T-cell (primary cell): ENCODE results near the gene BOC. TPM values are rescaled to one million over a fixed set of nuclear protein-coding genes. Genes with fewer than 3 reads are reported as not detected.

Experiments used
- ATAC-seq, 4 experiments: fragments of 200-7000 bp in 3 of 4; fragments of 150-1000 bp in 1 of 4; cut with Tn5 transposase; replicated peaks in 1 of 4; 1 replicate in 3 of 4; 2 replicates in 1 of 4; pipeline ENCODE4 v1.10.0; 2021; ENCODE audit warnings: moderate library complexity in 3 of 4, mild to moderate bottlenecking in 2 of 4, moderate number of reproducible peaks in 1 of 4
- CTCF ChIA-PET, 2 donors: fragments of 300-600 bp; sonication (Branson Sonifier 250); formaldehyde crosslinking; loops; one replicate each; lab custom pipeline; 2022; ENCODE audit warnings: antibody characterized with exemption in 2 of 2; lab: Charles Lee
- POLR2A ChIA-PET, 2 donors: fragments of 300-600 bp; sonication (Branson Sonifier 250); formaldehyde crosslinking; loops; one replicate each; lab custom pipeline; 2022; ENCODE audit warnings: antibody characterized with exemption in 2 of 2; lab: Charles Lee
- DNase-seq, 35 experiments: peaks; one replicate each; pipeline versions ENCODE4 v3.0.0 to v3.0.0-alpha.2; 2013 to 2023
- H3K27ac ChIP-seq: one replicate; pipeline ENCODE4 v1.5.1; 2013; ENCODE audit warnings: low read length
- H3K27me3 ChIP-seq, 2 experiments: replicated peaks in 1 of 2; 1 replicate in 1 of 2; 2 replicates in 1 of 2; pipeline versions ENCODE4 v1.6.1 to v1.7.0; 2013; ENCODE audit warnings: low read length in 1 of 2, mixed read lengths in 1 of 2; ENCODE audit not compliant: control insufficient read depth in 2 of 2, insufficient read depth in 2 of 2; ENCODE audit errors: extremely low read depth in 1 of 2
- H3K36me3 ChIP-seq, 2 donors: 1 replicate in 1 of 2; 2 replicates in 1 of 2; pipeline versions ENCODE4 v1.6.1 to v1.7.0; 2013; ENCODE audit warnings: low read length in 1 of 2; ENCODE audit not compliant: control insufficient read depth in 2 of 2, insufficient read depth in 1 of 2; ENCODE audit errors: extremely low read depth in 1 of 2
- H3K4me1 ChIP-seq, 2 experiments: 1 replicate in 1 of 2; 2 replicates in 1 of 2; pipeline versions ENCODE4 v1.6.1 to v1.7.0; 2013; ENCODE audit warnings: low read length in 2 of 2, mixed read lengths in 1 of 2; ENCODE audit not compliant: insufficient read depth in 2 of 2, control insufficient read depth in 1 of 2; ENCODE audit errors: extremely low read depth in 1 of 2
- H3K4me3 ChIP-seq, 2 donors: 1 replicate in 1 of 2; 2 replicates in 1 of 2; pipeline versions ENCODE4 v1.5.1 to v1.7.0; 2013; ENCODE audit warnings: mild to moderate bottlenecking in 2 of 2, low read length in 1 of 2, moderate library complexity in 1 of 2; ENCODE audit not compliant: control insufficient read depth in 1 of 2; ENCODE audit errors: extremely low read depth in 1 of 2
- H3K9me3 ChIP-seq: 2 replicates; pipeline ENCODE4 v1.7.0; 2013
- H3K27ac Mint-ChIP-seq, 2 donors: one replicate each; pipeline ENCODE4 v1.8.0; 2020 to 2021; ENCODE audit warnings: mild to moderate bottlenecking in 2 of 2, mixed read lengths in 2 of 2
- H3K27me3 Mint-ChIP-seq, 2 donors: one replicate each; pipeline ENCODE4 v1.8.0; 2021 to 2022; ENCODE audit warnings: mixed read lengths in 2 of 2
- H3K36me3 Mint-ChIP-seq: one replicate; pipeline ENCODE4 v1.8.0; 2021; ENCODE audit warnings: mixed read lengths
- H3K4me1 Mint-ChIP-seq, 3 donors: one replicate each; pipeline ENCODE4 v1.8.0; 2020 to 2022; ENCODE audit warnings: mixed read lengths in 3 of 3, mild to moderate bottlenecking in 1 of 3
- H3K4me3 Mint-ChIP-seq, 3 donors: one replicate each; pipeline ENCODE4 v1.8.0; 2020 to 2022; ENCODE audit warnings: mild to moderate bottlenecking in 3 of 3, mixed read lengths in 3 of 3, moderate library complexity in 3 of 3
- H3K9me3 Mint-ChIP-seq, 3 donors: one replicate each; pipeline ENCODE4 v1.8.0; 2020 to 2022; ENCODE audit warnings: mixed read lengths in 3 of 3
- WGBS: methylation state at CpG from one replicate; pipeline ENCODE4 v1.1.5; 2013; ENCODE audit warnings: missing lambda C conversion rate; ENCODE audit not compliant: insufficient coverage; 5-methylcytosine and 5-hydroxymethylcytosine counted together
- total RNA-seq, 35 experiments: library from RNA in 6 of 35; stranded (reverse) in 6 of 35; fragments of 120-200 nt in 1 of 35; gene quantifications; one replicate each; pipeline versions ENCODE4 v1.2.1 to v1.2.4 and lab custom pipeline; 2013 to 2026

Gene BOC
- total RNA-seq, 5 donors from 2014 or later (not counting 1 experiment from before 2014, with no cell fraction given) = 0.16 to 0.20 TPM; not detected in 3

DNA sequence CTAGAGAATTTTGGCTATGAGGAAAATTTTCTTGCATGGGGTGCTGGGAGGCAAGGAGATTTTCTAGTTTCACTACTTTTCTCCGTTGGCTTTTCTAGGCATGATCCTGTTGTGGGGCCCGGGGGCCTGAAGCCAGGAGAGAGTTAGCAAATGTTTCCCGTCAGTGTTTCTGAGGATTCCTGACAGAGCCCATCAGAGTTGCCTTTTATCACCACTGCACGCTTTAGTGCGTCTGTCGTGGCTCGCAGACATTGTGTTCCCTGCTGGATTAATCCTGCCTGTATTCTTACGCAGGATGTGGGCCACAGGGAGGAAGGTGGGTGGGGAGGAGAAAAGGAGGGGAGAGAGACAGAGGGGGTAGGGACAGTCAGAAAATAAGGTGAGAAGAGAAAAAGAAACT is 18.1 kb upstream of the BOC start:
- ATAC-seq (no peak), DNase-seq (no peak)
- Mint-ChIP-seq H3K27me3 (peaks cover 2 to 5% of the 10 kb centered on the region in 2 donors), H3K27ac (no peak overlapping the region), H3K4me1 (no peaks in the 10 kb centered on the region), H3K36me3 (no peaks in the 10 kb centered on the region), H3K4me3 (no peak overlapping the region), H3K9me3 (peaks cover 2 to 7% (median 3%) of the 10 kb centered on the region in 3 donors)
- Histone ChIP-seq H3K4me3 (no peak overlapping the region), H3K4me1 (no peaks in the 10 kb centered on the region), H3K27ac (no peak overlapping the region), H3K9me3 (no peaks in the 10 kb centered on the region), H3K36me3 (no peaks in the 10 kb centered on the region), H3K27me3 (no peaks in the 10 kb centered on the region)
- WGBS = 93% methylated on average over 8 of the region's 8 CpGs
- ChIA-PET POLR2A (interaction anchor here in 1 of 2 donors (0.5 kb wide), 1 partner anchor 156 kb away, joined by 3 read pairs; no protein-coding TSS in a partner anchor), CTCF (no interaction called here)

- no peak overlapping the region for H3K4me3 Mint-ChIP-seq
- Histone ChIP-seq H3K4me1 (no peaks in the 10 kb centered on the region), H3K27ac (no peak overlapping the region), H3K27me3 (no peaks in the 10 kb centered on the region), H3K9me3 (no peaks in the 10 kb centered on the region), H3K36me3 (no peaks in the 10 kb centered on the region), H3K4me3 (no peak overlapping the region)
- DNase-seq = no peak
- H3K4me1 Mint-ChIP-seq = no peaks in the 10 kb centered on the region
- CTCF ChIA-PET = interaction anchor here in 1 of 2 donors (0.6 kb wide), 1 partner anchor 1337 kb away, joined by 3 read pairs; no protein-coding TSS in a partner anchor
- no peak overlapping the region for H3K27ac Mint-ChIP-seq
- WGBS = no CpG with 5 or more reads among the region's 1 CpG
- H3K36me3 Mint-ChIP-seq = no peaks in the 10 kb centered on the region
- peaks cover 2 to 5% of the 10 kb centered on the region in 2 donors for H3K27me3 Mint-ChIP-seq
- ATAC-seq = no peak
- POLR2A ChIA-PET = interaction anchor here in 1 of 2 donors (0.5 kb wide), 1 partner anchor 157 kb away, joined by 3 read pairs; no protein-coding TSS in a partner anchor
- H3K9me3 Mint-ChIP-seq = peaks cover 0 to 3% (median 0%) of the 10 kb centered on the region in 3 donors
These were observed 17.6 kb upstream of the BOC start for GRCh38 chr3:113193719-113194118.

- Histone ChIP-seq H3K27ac (no peak overlapping the region), H3K4me1 (no peaks in the 10 kb centered on the region), H3K36me3 (no peaks in the 10 kb centered on the region), H3K27me3 (no peaks in the 10 kb centered on the region), H3K9me3 (no peaks in the 10 kb centered on the region), H3K4me3 (no peak overlapping the region)
- DNase-seq (no peak), ATAC-seq (no peak)
- no peaks in the 10 kb centered on the region for H3K9me3 Mint-ChIP-seq
- H3K4me3 Mint-ChIP-seq = no peak overlapping the region
- no peaks in the 10 kb centered on the region for H3K36me3 Mint-ChIP-seq
- peaks cover 2 to 16% of the 10 kb centered on the region in 2 donors for H3K27me3 Mint-ChIP-seq
- no peak overlapping the region for H3K27ac Mint-ChIP-seq
- WGBS = 100% methylated on average over 1 of the region's 4 CpGs
- CTCF ChIA-PET = interaction anchor here (0.5 to 0.7 kb wide), 2 partner anchors 85 to 393 kb away, joined by 3 to 4 read pairs; no protein-coding TSS in a partner anchor
- H3K4me1 Mint-ChIP-seq = no peaks in the 10 kb centered on the region
- POLR2A ChIA-PET = no interaction called here
These were observed 16.4 kb upstream of the BOC start for GRCh38 chr3:113194823-113195401.

- ChIA-PET CTCF (no interaction called here), POLR2A (no interaction called here)
- no peak for DNase-seq
- H3K9me3 ChIP-seq = no peaks in the 10 kb centered on the region
- no peaks in the 10 kb centered on the region for H3K4me1 ChIP-seq
- Mint-ChIP-seq H3K27ac (no peak overlapping the region), H3K27me3 (peaks cover 6 to 12% of the 10 kb centered on the region in 2 donors), H3K9me3 (peaks cover 0 to 5% (median 2%) of the 10 kb centered on the region in 3 donors), H3K4me3 (no peak overlapping the region), H3K36me3 (no peaks in the 10 kb centered on the region), H3K4me1 (no peaks in the 10 kb centered on the region)
- H3K27me3 ChIP-seq = peaks cover 0 to 2% of the 10 kb centered on the region in 2 experiments
- H3K36me3 ChIP-seq = no peaks in the 10 kb centered on the region
- ATAC-seq = no peak
- H3K4me3 ChIP-seq = no peak overlapping the region
- no peak overlapping the region for H3K27ac ChIP-seq
These were observed 11.0 kb upstream of the BOC start for GRCh38 chr3:113200351-113200750.

- Histone ChIP-seq H3K27ac (no peak overlapping the region), H3K36me3 (no peaks in the 10 kb centered on the region), H3K9me3 (no peaks in the 10 kb centered on the region), H3K27me3 (peaks cover 0 to 2% of the 10 kb centered on the region in 2 experiments), H3K4me1 (no peaks in the 10 kb centered on the region), H3K4me3 (no peak overlapping the region)
- Mint-ChIP-seq H3K4me1 (no peaks in the 10 kb centered on the region), H3K27me3 (peaks cover 6 to 12% of the 10 kb centered on the region in 2 donors), H3K9me3 (peaks cover 0 to 5% (median 2%) of the 10 kb centered on the region in 3 donors), H3K27ac (no peak overlapping the region), H3K4me3 (no peak overlapping the region), H3K36me3 (no peaks in the 10 kb centered on the region)
- ChIA-PET POLR2A (no interaction called here), CTCF (no interaction called here)
- DNase-seq (no peak), ATAC-seq (no peak)
- no CpG with 5 or more reads among the region's 1 CpG for WGBS
These were observed 10.4 kb upstream of the BOC start for GRCh38 chr3:113200946-113201345.

DNA sequence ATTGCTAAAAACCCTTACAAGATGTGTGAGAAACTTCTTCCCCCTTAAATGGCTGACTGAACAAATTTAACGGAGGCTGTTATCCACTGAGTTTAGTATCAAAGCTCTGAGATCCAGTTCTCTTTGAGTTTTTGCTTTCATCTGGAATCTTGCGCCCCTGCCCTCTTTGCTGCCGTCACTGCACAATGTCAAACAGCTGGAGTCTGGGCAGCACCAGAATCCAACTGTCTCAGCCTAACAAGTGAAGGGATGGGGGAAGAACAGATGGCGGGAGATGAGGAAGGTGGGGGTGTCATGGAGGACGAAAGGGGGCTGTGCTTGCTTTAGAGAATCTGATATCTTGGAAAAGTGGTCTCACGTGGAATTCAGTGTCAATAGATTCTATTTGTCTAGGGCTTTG is 7.0 kb upstream of the BOC start:
- H3K36me3 Mint-ChIP-seq = no peaks in the 10 kb centered on the region
- peaks cover 0 to 5% (median 2%) of the 10 kb centered on the region in 3 donors for H3K9me3 Mint-ChIP-seq
- no peak overlapping the region for H3K4me3 ChIP-seq
- CTCF ChIA-PET = no interaction called here
- no peak overlapping the region for H3K27ac Mint-ChIP-seq
- DNase-seq (no peak), ATAC-seq (no peak)
- no peaks in the 10 kb centered on the region for H3K9me3 ChIP-seq
- no peaks in the 10 kb centered on the region for H3K36me3 ChIP-seq
- H3K4me3 Mint-ChIP-seq = no peak overlapping the region
- H3K4me1 Mint-ChIP-seq = no peaks in the 10 kb centered on the region
- H3K4me1 ChIP-seq = no peaks in the 10 kb centered on the region
- POLR2A ChIA-PET = no interaction called here
- H3K27ac ChIP-seq = no peak overlapping the region
- 86% methylated on average over 5 of the region's 6 CpGs for WGBS
- H3K27me3 ChIP-seq = peaks cover 2 to 3% of the 10 kb centered on the region in 2 experiments
- H3K27me3 Mint-ChIP-seq = peaks cover 27 to 31% of the 10 kb centered on the region in 2 donors
